Rectal smooth muscle tissue (tissue), 1 donor: ENCODE data around the gene SLC5A10.

Experiments
- H3K27ac ChIP-seq: one replicate; pipeline ENCODE4 v1.7.0; 2013; ENCODE audit warnings: low read depth, low read length, inconsistent platforms
- H3K27me3 ChIP-seq: one replicate; pipeline ENCODE4 v1.7.0; 2013; ENCODE audit warnings: low read length; ENCODE audit not compliant: control insufficient read depth, insufficient read depth
- H3K36me3 ChIP-seq: one replicate; pipeline ENCODE4 v1.7.0; 2013; ENCODE audit warnings: low read length; ENCODE audit not compliant: control insufficient read depth, insufficient read depth
- H3K4me1 ChIP-seq: one replicate; pipeline ENCODE4 v1.7.0; 2013; ENCODE audit warnings: low read length; ENCODE audit not compliant: control insufficient read depth, insufficient read depth
- H3K4me3 ChIP-seq: one replicate; pipeline ENCODE4 v1.7.0; 2013; ENCODE audit warnings: low read length
- H3K9ac ChIP-seq: one replicate; pipeline ENCODE4 v1.7.0; 2013; ENCODE audit warnings: low read length

The SLC5A10 gene

GRCh38 chr17:18961634-18962493 lies 9.9 kb downstream of the SLC5A10 start:
- no peak overlapping the region for H3K27ac ChIP-seq
- no peaks in the 10 kb centered on the region for H3K36me3 ChIP-seq
- H3K9ac ChIP-seq = no peak overlapping the region
- H3K4me3 ChIP-seq = no peak overlapping the region
- peaks cover 3% of the 10 kb centered on the region for H3K4me1 ChIP-seq
- no peaks in the 10 kb centered on the region for H3K27me3 ChIP-seq

- no peak overlapping the region for H3K9ac ChIP-seq
- no peak overlapping the region for H3K27ac ChIP-seq
- H3K4me1 ChIP-seq = peaks cover 3% of the 10 kb centered on the region
- no peaks in the 10 kb centered on the region for H3K36me3 ChIP-seq
- no peaks in the 10 kb centered on the region for H3K27me3 ChIP-seq
- H3K4me3 ChIP-seq = no peak overlapping the region
Measured at GRCh38 chr17:18962494-18962815, 10.5 kb downstream of the SLC5A10 start.

DNA sequence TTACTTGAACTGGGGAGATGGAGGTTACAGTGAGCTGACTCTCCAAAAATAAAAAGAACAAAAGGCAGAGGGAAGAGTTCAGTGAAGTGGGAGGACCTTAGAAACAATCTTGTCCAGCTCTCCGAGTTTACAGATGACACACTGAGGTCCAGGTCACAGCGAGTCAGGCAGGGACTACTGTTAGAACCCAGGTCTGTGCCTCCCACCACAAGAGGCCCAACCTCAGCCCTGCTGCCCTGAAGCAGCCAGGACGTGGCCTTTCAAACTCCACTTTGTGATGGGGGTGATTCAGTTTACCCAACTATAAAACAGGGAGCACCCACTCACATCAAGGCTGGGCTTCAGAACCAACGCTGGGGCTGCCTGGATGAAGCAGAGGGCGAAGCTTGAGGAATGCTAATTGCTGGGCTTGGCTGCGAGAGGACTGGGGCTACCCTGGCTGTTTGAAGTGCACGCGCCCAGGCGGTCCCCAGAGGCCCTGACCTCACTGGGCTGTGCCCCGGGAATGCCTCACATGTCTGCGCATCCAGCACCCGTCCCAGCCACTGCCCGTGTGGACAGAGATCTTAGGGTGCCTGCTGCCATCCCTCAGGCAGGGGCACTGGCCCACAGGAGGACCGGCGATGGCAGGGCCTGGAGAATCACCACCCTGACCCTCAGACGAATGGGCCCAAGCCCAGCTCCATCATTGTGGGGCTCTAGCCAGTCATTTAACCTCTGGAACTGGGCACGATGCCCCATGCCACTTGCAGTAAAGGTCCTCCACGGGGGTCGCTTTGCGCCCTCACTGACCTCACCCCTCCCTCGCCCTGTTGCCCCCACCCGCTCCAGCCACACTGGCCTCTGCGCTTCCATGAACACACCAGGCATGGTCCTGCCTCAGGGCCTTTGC lies 11.4 kb downstream of the SLC5A10 start:
- Histone ChIP-seq H3K9ac (no peak overlapping the region), H3K27ac (no peak overlapping the region), H3K27me3 (no peaks in the 10 kb centered on the region), H3K4me1 (peaks cover 3% of the 10 kb centered on the region), H3K4me3 (no peak overlapping the region), H3K36me3 (no peaks in the 10 kb centered on the region)

- Histone ChIP-seq H3K36me3 (no peaks in the 10 kb centered on the region), H3K4me1 (peaks cover 3% of the 10 kb centered on the region), H3K4me3 (no peak overlapping the region), H3K27ac (no peak overlapping the region), H3K27me3 (no peaks in the 10 kb centered on the region), H3K9ac (no peak overlapping the region)
Measured at GRCh38 chr17:18964018-18964351, 12.0 kb downstream of the SLC5A10 start.

- H3K4me3 ChIP-seq = no peak overlapping the region
- peaks cover 3% of the 10 kb centered on the region for H3K4me1 ChIP-seq
- no peak overlapping the region for H3K9ac ChIP-seq
- H3K36me3 ChIP-seq = no peaks in the 10 kb centered on the region
- H3K27me3 ChIP-seq = no peaks in the 10 kb centered on the region
- H3K27ac ChIP-seq = no peak overlapping the region
Measured at GRCh38 chr17:18964550-18964949, 12.6 kb downstream of the SLC5A10 start.

- peaks cover 3% of the 10 kb centered on the region for H3K4me1 ChIP-seq
- no peak overlapping the region for H3K4me3 ChIP-seq
- no peaks in the 10 kb centered on the region for H3K27me3 ChIP-seq
- H3K36me3 ChIP-seq = no peaks in the 10 kb centered on the region
- no peak overlapping the region for H3K9ac ChIP-seq
- H3K27ac ChIP-seq = no peak overlapping the region
Measured at GRCh38 chr17:18965530-18966236, 13.7 kb downstream of the SLC5A10 start.

- no peak overlapping the region for H3K9ac ChIP-seq
- no peak overlapping the region for H3K27ac ChIP-seq
- H3K36me3 ChIP-seq = no peaks in the 10 kb centered on the region
- H3K27me3 ChIP-seq = no peaks in the 10 kb centered on the region
- no peaks in the 10 kb centered on the region for H3K4me1 ChIP-seq
- no peak overlapping the region for H3K4me3 ChIP-seq
Measured at GRCh38 chr17:18966831-18967624, 15.1 kb downstream of the SLC5A10 start.

DNA sequence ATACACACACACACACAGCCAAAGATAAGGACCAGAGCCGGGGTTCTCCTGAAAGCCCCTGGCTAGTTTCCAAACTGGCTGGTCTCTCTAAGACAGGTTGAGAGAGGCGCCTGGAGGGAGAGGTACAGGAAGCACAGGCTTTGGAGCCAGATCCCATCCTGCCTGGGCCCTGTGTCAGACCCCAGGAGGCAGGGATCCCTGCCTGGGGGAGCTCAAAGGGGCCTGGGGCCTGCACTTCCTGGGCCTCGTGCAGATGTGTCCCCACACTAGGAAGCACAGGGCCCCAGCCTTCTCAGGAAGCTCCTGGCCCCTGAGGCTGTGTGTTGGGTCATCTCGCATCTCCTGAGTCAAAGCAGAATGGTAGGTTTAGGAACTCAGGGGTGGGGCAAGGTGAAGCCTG lies 16.0 kb downstream of the SLC5A10 start:
- Histone ChIP-seq H3K36me3 (no peaks in the 10 kb centered on the region), H3K27me3 (no peaks in the 10 kb centered on the region), H3K4me3 (no peak overlapping the region), H3K4me1 (no peaks in the 10 kb centered on the region), H3K27ac (no peak overlapping the region), H3K9ac (no peak overlapping the region)

GRCh38 chr17:18968345-18968744 lies 16.4 kb downstream of the SLC5A10 start:
- no peak overlapping the region for H3K27ac ChIP-seq
- no peak overlapping the region for H3K9ac ChIP-seq
- H3K36me3 ChIP-seq = no peaks in the 10 kb centered on the region
- no peak overlapping the region for H3K4me3 ChIP-seq
- no peaks in the 10 kb centered on the region for H3K27me3 ChIP-seq
- no peaks in the 10 kb centered on the region for H3K4me1 ChIP-seq

DNA sequence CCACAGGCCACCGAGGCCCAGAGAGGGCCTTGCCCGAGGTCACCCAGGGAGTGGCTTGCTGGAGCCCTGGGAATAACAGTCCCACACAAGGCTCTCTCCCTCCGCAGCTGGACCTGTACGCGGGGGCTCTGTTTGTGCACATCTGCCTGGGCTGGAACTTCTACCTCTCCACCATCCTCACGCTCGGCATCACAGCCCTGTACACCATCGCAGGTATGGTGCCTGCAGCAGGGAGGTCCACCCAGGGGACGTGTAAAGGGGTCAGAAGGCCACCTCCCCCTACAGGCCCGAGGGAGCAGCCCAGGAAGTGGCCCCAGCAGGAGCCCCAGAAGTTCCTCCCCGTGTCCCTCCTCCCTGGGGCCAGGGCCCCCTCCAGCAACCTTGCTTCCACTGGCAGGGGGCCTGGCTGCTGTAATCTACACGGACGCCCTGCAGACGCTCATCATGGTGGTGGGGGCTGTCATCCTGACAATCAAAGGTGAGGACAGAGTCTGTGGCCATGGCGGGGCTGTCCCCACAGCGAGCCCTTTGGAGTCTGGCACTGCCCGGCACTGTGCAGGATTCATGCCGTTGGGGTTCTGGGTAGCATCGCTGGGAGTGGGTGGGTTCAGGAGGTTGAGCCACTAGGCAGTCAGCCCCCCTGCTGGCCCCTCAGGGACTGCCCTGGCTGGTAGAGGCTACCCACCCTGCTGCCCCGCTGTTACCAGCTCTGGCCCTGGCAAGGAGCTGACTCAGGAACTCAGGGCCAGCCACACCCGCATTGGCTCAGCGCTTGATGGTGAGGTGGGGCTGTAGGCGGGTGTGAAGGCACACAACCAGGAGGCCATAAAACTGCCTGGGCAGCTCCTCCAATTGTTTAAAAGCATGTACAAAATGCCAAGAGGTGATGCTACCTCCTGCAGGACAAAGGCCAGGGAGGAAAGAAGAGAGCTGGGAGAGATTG lies 17.3 kb downstream of the SLC5A10 start:
- H3K9ac ChIP-seq = no peak overlapping the region
- no peak overlapping the region for H3K4me3 ChIP-seq
- no peaks in the 10 kb centered on the region for H3K4me1 ChIP-seq
- H3K27ac ChIP-seq = no peak overlapping the region
- H3K36me3 ChIP-seq = no peaks in the 10 kb centered on the region
- no peaks in the 10 kb centered on the region for H3K27me3 ChIP-seq
